Measurements from ENCODE around the gene ATP2C2. TPM values are rescaled to one million over a fixed set of nuclear protein-coding genes. Genes with fewer than 3 reads are reported as not detected.

The ATP2C2 gene
- polyA plus RNA-seq, 4 donors, result 4.0 to 45.7 (median 15.6) TPM

DNA sequence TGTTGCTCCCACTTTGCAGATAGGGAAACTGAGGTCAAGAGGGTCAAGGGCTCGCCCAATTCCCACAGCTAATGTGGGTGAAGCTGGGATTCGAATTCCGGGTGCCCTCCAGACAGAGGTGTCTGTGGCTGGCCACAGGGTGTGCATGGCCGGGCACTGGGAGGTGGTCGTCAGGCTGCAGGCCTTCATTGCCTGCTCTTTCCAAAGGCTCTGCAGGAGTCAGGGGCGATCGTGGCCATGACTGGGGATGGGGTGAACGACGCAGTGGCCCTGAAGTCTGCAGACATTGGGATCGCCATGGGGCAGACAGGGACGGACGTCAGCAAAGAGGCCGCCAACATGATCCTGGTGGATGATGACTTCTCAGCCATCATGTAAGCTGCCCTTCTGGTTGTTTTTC is 86.3 kb downstream of the ATP2C2 start:
- peaks cover 0 to 19% (median 3%) of the 10 kb centered on the region in 3 donors for H3K36me3 ChIP-seq (ENCODE audit: control insufficient read depth in 3 of 3, insufficient read depth in 2 of 3, low read depth in 1 of 3, low read length in 3 of 3)
- H3K9me3 ChIP-seq (ENCODE audit: control insufficient read depth in 2 of 2, insufficient read depth in 1 of 2, low read depth in 1 of 2, low read length in 1 of 2), result no peaks in the 10 kb centered on the region
- H3K4me1 ChIP-seq (ENCODE audit: control insufficient read depth in 3 of 3, insufficient read depth in 2 of 3, low read depth in 1 of 3, low read length in 2 of 3), result no peaks in the 10 kb centered on the region
- 90 to 98% (median 93%) methylated on average over 13 of the region's 13 CpGs for WGBS, 3 donors
- FAIRE-seq (no peak), DNase-seq (no peak)
- H3K27ac ChIP-seq (ENCODE audit: low read depth in 1 of 3, low read length in 2 of 3), result no peak overlapping the region
- no peaks in the 10 kb centered on the region for H3K27me3 ChIP-seq (ENCODE audit: control insufficient read depth in 3 of 3, insufficient read depth in 3 of 3, low read length in 3 of 3)
- H3K4me3 ChIP-seq (ENCODE audit: low read depth in 1 of 3, low read length in 3 of 3), result no peak overlapping the region

DNA sequence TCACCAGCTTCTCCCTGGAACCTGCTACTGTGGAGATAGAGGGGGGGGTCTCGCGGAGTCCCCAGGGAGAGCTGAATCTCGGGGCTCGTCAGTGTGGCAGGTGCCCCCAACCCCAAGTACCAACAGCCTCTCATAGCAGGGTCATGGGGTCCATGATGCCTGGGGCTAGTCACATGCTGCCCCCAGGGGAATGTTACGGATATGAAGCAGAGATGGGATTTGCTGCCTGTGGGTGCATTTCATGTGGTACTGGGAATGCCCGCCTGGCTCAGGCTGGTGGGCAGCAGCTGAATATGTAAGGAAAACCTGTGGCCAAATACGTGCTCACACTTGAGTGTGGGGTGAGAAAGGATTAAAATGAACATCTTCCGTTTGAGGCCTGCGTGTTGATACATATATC is 86.7 kb downstream of the ATP2C2 start:
- FAIRE-seq (no peak), DNase-seq (no peak)
- H3K9me3 ChIP-seq (ENCODE audit: control insufficient read depth in 2 of 2, insufficient read depth in 1 of 2, low read depth in 1 of 2, low read length in 1 of 2), result no peaks in the 10 kb centered on the region

DNA sequence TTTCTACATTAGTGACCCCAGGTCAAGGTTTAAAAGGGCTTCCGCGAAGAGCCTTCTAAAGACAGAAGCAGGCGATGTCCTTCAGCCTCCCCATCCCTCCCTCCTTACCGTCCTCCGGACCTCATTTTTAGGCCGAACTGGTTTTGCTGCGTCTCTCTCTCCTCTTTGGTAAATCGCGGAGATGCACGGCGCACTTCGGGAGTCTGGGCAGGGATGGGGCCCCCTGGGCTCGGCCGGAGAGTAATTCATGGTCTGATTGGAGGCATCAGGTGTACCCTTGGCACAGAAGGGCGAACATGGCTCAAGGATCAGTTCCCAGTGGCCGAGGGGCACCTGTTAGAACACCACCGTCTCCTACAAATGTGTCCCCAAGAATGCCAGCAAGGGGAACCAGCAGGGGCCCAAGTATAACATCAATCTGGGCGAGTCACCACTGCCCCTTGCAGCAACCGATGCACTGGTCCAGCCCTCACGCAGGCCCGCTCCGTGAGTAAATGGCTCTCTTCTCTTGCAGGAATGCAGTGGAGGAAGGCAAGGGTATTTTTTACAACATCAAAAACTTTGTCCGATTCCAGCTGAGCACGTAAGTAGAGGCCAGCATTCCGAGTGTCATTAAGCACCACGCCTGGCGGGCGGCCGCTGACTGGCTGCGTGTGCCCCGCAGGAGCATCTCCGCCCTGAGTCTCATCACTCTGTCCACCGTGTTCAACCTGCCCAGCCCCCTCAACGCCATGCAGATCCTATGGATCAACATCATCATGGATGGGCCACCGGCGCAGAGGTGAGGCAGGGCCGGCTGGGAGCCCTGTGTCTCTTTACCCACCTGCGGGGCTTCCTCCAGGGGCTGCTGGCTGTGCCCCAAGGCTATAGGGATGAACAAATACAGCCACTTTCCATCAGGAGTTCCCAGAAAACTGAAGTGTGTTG is 90.5 kb downstream of the ATP2C2 start:
- FAIRE-seq, result no peak
- DNase-seq, result no peak
- no peaks in the 10 kb centered on the region for H3K27me3 ChIP-seq (ENCODE audit: control insufficient read depth in 3 of 3, insufficient read depth in 3 of 3, low read length in 3 of 3)
- H3K27ac ChIP-seq (ENCODE audit: low read depth in 1 of 3, low read length in 2 of 3), result no peak overlapping the region
- H3K36me3 ChIP-seq (ENCODE audit: control insufficient read depth in 3 of 3, insufficient read depth in 2 of 3, low read depth in 1 of 3, low read length in 3 of 3), result peaks cover 3 to 51% (median 7%) of the 10 kb centered on the region in 3 donors
- no peak overlapping the region for H3K4me3 ChIP-seq (ENCODE audit: low read depth in 1 of 3, low read length in 3 of 3)
- H3K4me1 ChIP-seq (ENCODE audit: control insufficient read depth in 3 of 3, insufficient read depth in 2 of 3, low read depth in 1 of 3, low read length in 2 of 3), result no peaks in the 10 kb centered on the region
- H3K9me3 ChIP-seq (ENCODE audit: control insufficient read depth in 2 of 2, insufficient read depth in 1 of 2, low read depth in 1 of 2, low read length in 1 of 2), result no peaks in the 10 kb centered on the region
- 93 to 95% (median 94%) methylated on average over 38 of the region's 38 CpGs for WGBS, 3 donors

More for the DNA sequence above, 86.7 kb downstream of the ATP2C2 start:
- Histone ChIP-seq H3K4me3 (ENCODE audit: low read depth in 1 of 3, low read length in 3 of 3) (no peak overlapping the region), H3K36me3 (ENCODE audit: control insufficient read depth in 3 of 3, insufficient read depth in 2 of 3, low read depth in 1 of 3, low read length in 3 of 3) (peaks cover 0 to 20% (median 3%) of the 10 kb centered on the region in 3 donors), H3K27me3 (ENCODE audit: control insufficient read depth in 3 of 3, insufficient read depth in 3 of 3, low read length in 3 of 3) (no peaks in the 10 kb centered on the region), H3K27ac (ENCODE audit: low read depth in 1 of 3, low read length in 2 of 3) (no peak overlapping the region), H3K4me1 (ENCODE audit: control insufficient read depth in 3 of 3, insufficient read depth in 2 of 3, low read depth in 1 of 3, low read length in 2 of 3) (no peaks in the 10 kb centered on the region)
- 87 to 94% (median 93%) methylated on average over 9 of the region's 9 CpGs for WGBS, 3 donors

DNA sequence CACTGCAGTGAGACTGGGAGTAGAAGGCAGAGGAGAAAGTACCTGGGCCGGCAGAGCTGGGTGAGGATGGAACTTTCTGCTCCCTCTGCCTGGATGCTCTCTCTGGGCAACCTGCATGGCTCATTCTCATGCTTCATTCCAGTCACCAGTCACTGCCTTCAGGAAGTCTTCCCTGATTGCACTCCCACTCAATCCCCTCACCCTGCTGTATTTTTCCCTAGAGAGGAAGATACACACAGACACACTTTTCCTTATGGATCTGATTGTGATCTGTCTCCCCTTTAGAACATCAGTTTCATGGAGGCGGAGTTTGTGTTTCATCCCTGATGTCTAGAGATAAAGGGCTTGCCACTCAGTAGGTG is 91.2 kb downstream of the ATP2C2 start:
- no peak overlapping the region for H3K27ac ChIP-seq (ENCODE audit: low read depth in 1 of 3, low read length in 2 of 3)
- H3K4me3 ChIP-seq (ENCODE audit: low read depth in 1 of 3, low read length in 3 of 3), result no peak overlapping the region
- H3K4me1 ChIP-seq (ENCODE audit: control insufficient read depth in 3 of 3, insufficient read depth in 2 of 3, low read depth in 1 of 3, low read length in 2 of 3), result no peaks in the 10 kb centered on the region
- H3K27me3 ChIP-seq (ENCODE audit: control insufficient read depth in 3 of 3, insufficient read depth in 3 of 3, low read length in 3 of 3), result no peaks in the 10 kb centered on the region
- no peak for DNase-seq
- no peak for FAIRE-seq
- peaks cover 3 to 57% (median 11%) of the 10 kb centered on the region in 3 donors for H3K36me3 ChIP-seq (ENCODE audit: control insufficient read depth in 3 of 3, insufficient read depth in 2 of 3, low read depth in 1 of 3, low read length in 3 of 3)
- H3K9me3 ChIP-seq (ENCODE audit: control insufficient read depth in 2 of 2, insufficient read depth in 1 of 2, low read depth in 1 of 2, low read length in 1 of 2), result no peaks in the 10 kb centered on the region
- WGBS, 3 donors, result 92 to 97% (median 96%) methylated on average over 2 of the region's 2 CpGs

DNA sequence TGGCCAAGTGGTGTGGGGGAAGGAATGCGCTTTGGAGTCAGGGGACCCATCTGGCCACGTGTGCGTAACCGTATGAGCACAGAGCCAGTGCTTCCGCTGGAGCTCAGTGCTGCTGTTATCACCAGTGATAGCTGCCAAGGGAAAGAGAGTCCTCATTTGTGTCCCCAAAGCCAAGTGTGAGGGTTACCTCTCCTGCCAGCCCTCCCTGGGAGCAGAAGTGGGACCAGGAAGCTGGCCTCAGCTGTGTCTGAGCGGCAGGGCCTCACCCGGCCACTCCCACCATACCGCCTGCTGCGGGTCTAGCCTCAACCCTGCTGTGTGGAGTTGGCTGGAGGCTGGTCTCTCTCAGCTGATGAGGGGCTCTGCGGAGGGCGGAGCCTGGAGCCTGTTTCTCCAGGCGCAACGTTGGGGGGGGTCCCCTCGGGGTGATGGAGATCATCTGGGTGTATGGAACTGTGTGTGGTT is 91.6 kb downstream of the ATP2C2 start:
- FAIRE-seq, result no peak
- peaks cover 0 to 60% (median 11%) of the 10 kb centered on the region in 3 donors for H3K36me3 ChIP-seq (ENCODE audit: control insufficient read depth in 3 of 3, insufficient read depth in 2 of 3, low read depth in 1 of 3, low read length in 3 of 3)
- H3K4me3 ChIP-seq (ENCODE audit: low read depth in 1 of 3, low read length in 3 of 3), result no peak overlapping the region
- H3K9me3 ChIP-seq (ENCODE audit: control insufficient read depth in 2 of 2, insufficient read depth in 1 of 2, low read depth in 1 of 2, low read length in 1 of 2), result no peaks in the 10 kb centered on the region
- H3K27me3 ChIP-seq (ENCODE audit: control insufficient read depth in 3 of 3, insufficient read depth in 3 of 3, low read length in 3 of 3), result no peaks in the 10 kb centered on the region
- WGBS, 3 donors, result 64 to 86% (median 78%) methylated on average over 14 of the region's 14 CpGs
- DNase-seq, result no peak
- no peak overlapping the region for H3K27ac ChIP-seq (ENCODE audit: low read depth in 1 of 3, low read length in 2 of 3)
- H3K4me1 ChIP-seq (ENCODE audit: control insufficient read depth in 3 of 3, insufficient read depth in 2 of 3, low read depth in 1 of 3, low read length in 2 of 3), result no peaks in the 10 kb centered on the region

DNA sequence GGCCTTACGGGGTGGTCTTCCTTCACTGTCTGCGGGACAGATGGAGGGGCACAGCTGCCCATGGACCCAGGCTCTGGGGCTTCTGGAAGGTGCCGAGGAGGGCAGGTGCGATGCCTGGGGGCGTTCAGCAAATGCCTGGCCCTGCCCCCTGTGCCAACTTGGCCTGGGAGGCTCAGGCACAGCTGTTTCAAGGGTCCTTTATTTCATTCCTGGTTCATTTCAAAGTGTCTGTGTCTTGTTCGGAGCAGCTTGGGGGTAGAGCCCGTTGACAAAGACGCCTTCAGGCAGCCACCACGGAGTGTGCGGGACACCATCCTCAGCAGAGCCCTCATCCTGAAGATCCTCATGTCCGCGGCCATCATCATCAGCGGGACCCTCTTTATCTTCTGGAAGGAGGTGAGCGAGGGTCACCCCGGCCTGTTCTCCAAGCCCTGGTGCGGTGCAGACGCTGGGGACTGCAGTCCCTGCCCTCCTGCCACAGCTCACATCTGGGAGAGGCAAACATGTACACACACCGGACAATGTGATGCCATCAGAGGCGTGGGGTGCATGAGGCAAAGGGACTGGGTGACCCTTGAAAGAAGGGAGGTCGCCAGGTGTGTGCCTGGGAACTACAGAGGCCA is 92.2 kb downstream of the ATP2C2 start:
- FAIRE-seq, result no peak
- Histone ChIP-seq H3K9me3 (ENCODE audit: control insufficient read depth in 2 of 2, insufficient read depth in 1 of 2, low read depth in 1 of 2, low read length in 1 of 2) (no peaks in the 10 kb centered on the region), H3K27me3 (ENCODE audit: control insufficient read depth in 3 of 3, insufficient read depth in 3 of 3, low read length in 3 of 3) (no peaks in the 10 kb centered on the region), H3K4me3 (ENCODE audit: low read depth in 1 of 3, low read length in 3 of 3) (no peak overlapping the region), H3K4me1 (ENCODE audit: control insufficient read depth in 3 of 3, insufficient read depth in 2 of 3, low read depth in 1 of 3, low read length in 2 of 3) (no peaks in the 10 kb centered on the region), H3K27ac (ENCODE audit: low read depth in 1 of 3, low read length in 2 of 3) (no peak overlapping the region), H3K36me3 (ENCODE audit: control insufficient read depth in 3 of 3, insufficient read depth in 2 of 3, low read depth in 1 of 3, low read length in 3 of 3) (peaks cover 0 to 61% (median 11%) of the 10 kb centered on the region in 3 donors)
- WGBS, 3 donors, result 78 to 89% (median 85%) methylated on average over 19 to 20 of the region's 20 CpGs
- no peak for DNase-seq

DNA sequence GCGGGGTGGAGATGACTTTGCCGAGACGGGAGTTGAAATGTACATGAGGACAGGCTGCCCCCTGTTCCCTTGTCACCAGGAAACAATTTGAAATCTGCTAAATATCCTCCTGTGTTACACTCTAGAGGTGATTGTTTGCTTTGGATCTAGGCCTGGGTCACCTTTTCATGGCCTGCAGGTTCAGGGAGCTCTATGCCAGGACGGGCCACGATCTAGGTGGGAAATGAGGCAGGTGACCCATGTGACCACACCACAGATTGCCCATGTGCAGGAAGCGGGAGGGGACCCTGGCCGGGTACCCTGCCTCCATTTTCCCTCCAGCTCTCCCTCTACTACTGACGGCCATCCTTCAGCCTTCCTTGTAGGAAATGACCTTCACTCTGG is 92.7 kb downstream of the ATP2C2 start:
- DNase-seq (no peak), FAIRE-seq (no peak)
- Histone ChIP-seq H3K36me3 (ENCODE audit: control insufficient read depth in 3 of 3, insufficient read depth in 2 of 3, low read depth in 1 of 3, low read length in 3 of 3) (peaks cover 0 to 61% (median 11%) of the 10 kb centered on the region in 3 donors), H3K9me3 (ENCODE audit: control insufficient read depth in 2 of 2, insufficient read depth in 1 of 2, low read depth in 1 of 2, low read length in 1 of 2) (no peaks in the 10 kb centered on the region), H3K27ac (ENCODE audit: low read depth in 1 of 3, low read length in 2 of 3) (no peak overlapping the region), H3K27me3 (ENCODE audit: control insufficient read depth in 3 of 3, insufficient read depth in 3 of 3, low read length in 3 of 3) (no peaks in the 10 kb centered on the region), H3K4me1 (ENCODE audit: control insufficient read depth in 3 of 3, insufficient read depth in 2 of 3, low read depth in 1 of 3, low read length in 2 of 3) (no peaks in the 10 kb centered on the region), H3K4me3 (ENCODE audit: low read depth in 1 of 3, low read length in 3 of 3) (no peak overlapping the region)
- 71 to 79% (median 73%) methylated on average over 8 of the region's 8 CpGs for WGBS, 3 donors

DNA sequence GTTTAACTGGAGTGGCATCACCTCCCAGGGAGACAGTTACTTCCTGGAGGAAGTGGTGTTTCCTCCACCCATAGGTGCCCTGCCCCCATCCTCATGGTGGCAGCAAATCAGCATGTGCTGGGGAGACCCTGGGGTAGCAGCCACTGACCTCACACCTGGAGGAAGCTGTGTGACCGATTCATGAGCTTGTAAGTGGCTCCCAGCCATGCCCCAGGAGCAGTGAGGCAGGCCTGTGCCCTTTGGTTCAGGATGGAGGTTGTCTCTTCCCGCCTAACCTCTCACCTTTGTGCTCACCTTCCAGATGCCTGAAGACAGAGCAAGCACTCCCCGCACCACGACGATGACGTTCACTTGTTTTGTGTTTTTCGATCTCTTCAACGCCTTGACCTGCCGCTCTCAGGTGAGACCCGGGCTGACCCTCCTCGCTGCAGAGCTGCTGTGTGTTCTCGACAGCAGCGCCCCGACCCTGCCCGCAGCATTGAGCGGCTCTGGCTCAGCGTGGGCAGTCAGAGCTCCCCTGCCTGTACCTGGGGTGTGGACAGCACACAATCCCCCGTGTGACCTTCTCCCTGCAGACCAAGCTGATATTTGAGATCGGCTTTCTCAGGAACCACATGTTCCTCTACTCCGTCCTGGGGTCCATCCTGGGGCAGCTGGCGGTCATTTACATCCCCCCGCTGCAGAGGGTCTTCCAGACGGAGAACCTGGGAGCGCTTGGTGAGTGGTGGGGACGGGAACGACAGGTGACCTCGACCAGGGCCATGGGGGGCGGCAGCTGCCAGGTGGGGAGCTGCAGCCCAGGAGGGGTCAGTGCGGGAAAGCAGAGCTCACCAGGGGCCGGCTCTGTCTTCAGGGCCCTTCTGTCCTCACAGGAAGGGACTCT is 93.3 kb downstream of the ATP2C2 start:
- no peaks in the 10 kb centered on the region for H3K27me3 ChIP-seq (ENCODE audit: control insufficient read depth in 3 of 3, insufficient read depth in 3 of 3, low read length in 3 of 3)
- WGBS, 3 donors, result 91 to 95% (median 94%) methylated on average over 30 of the region's 30 CpGs
- DNase-seq, result no peak

More for the DNA sequence above, 93.3 kb downstream of the ATP2C2 start:
- Histone ChIP-seq H3K36me3 (ENCODE audit: control insufficient read depth in 3 of 3, insufficient read depth in 2 of 3, low read depth in 1 of 3, low read length in 3 of 3) (peaks cover 0 to 61% (median 12%) of the 10 kb centered on the region in 3 donors), H3K27ac (ENCODE audit: low read depth in 1 of 3, low read length in 2 of 3) (no peak overlapping the region), H3K4me1 (ENCODE audit: control insufficient read depth in 3 of 3, insufficient read depth in 2 of 3, low read depth in 1 of 3, low read length in 2 of 3) (no peaks in the 10 kb centered on the region), H3K9me3 (ENCODE audit: control insufficient read depth in 2 of 2, insufficient read depth in 1 of 2, low read depth in 1 of 2, low read length in 1 of 2) (peaks cover 0 to 1% of the 10 kb centered on the region in 2 donors), H3K4me3 (ENCODE audit: low read depth in 1 of 3, low read length in 3 of 3) (no peak overlapping the region)
- FAIRE-seq, result no peak

Data from small intestine (tissue), 7 donors.